Measurements from ENCODE around the gene NUDT4. TPM values are rescaled to one million over a fixed set of nuclear protein-coding genes. Genes with fewer than 3 reads are reported as not detected.

Gene NUDT4
- total RNA-seq, 2 experiments from 2014 or later = 26.4 to 32.4 TPM

DNA sequence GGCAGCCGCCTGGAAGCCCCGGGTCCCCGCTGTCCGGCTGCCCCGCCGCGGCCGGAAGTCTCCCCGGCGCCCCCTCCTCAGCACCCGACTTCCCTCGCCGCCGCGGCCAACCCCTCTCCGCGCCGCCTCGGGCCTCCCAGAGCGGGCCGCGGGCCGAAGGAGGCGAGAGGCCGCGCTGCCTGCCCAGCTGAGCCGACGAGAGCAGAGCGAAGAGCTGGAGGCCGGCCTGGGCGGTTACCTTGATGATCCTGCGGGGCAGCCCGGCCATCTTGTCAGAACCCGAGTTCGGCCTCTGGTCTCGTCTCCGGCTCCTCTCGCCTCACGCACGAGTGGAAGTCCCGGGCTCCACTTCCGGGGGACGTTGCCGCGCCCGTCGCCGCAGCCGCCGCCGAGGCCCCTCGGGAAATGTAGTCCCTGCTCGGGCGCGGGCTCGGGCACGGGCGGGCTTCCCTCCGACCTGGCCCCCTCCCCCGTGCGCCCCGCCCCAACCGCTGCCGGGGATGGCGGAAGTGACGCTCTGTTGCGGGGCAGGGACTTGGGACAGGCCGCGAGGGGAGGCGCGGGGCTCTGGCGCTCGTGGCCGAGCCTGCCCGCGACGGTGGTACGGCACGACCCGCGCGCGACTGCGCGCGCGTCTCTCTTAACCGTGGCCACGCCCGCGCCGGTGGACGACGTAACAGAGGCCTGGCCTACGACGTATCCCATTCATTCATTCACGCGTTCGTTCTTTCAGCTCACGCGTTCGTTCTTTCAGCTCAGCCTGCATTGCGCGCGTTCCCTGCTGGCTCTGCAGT, 64.1 kb downstream of the NUDT4 start, which contains the start of gene UBE2N:
Gene UBE2N, minus strand, starts transcription at position 331 of the 794 bp plus-strand sequence. Its CDS starts 63 bp downstream, at position 268.
- Histone ChIP-seq H4K20me1 (ENCODE audit: insufficient read depth, low read length) (peaks cover 41% of the 10 kb centered on the region), H3K36me3 (ENCODE audit: insufficient read depth, low read length) (peaks cover 3% of the 10 kb centered on the region; the same call in 1 of the 2 replicates), H3K4me1 (ENCODE audit: insufficient read depth, low read length, poor library complexity, severe bottlenecking) (peaks cover 46% of the 10 kb centered on the region), H3K9me2 (ENCODE audit: insufficient read depth, low read length) (no peaks in the 10 kb centered on the region), H3K4me3 (ENCODE audit: low read depth, low read length, poor library complexity, severe bottlenecking) (peak within 1 kb of the TSS; percentile 98), H3K9me3 (ENCODE audit: low read length) (no peaks in the 10 kb centered on the region), H3K4me2 (ENCODE audit: low read length) (peak within 1 kb of the TSS; percentile 97), H2AFZ (ENCODE audit: low read length) (peak within 1 kb of the TSS; percentile 73; the same call in 1 of the 2 replicates), H3K27ac (ENCODE audit: low read depth, low read length, poor library complexity, severe bottlenecking) (peak within 1 kb of the TSS; percentile 77), H3K79me2 (ENCODE audit: insufficient read depth, low read depth, low read length) (peaks cover 63% of the 10 kb centered on the region)
- intact Hi-C loops (cut with micrococcal nuclease; ENCODE audit: unreplicated experiment) = loop anchor here (1.0 to 10.0 kb wide), 4 partner anchors 25 to 975 kb away; partner anchors contain the start of genes CRADD, EEA1 and MRPL42
- TF ChIP-seq, protein P1, sequence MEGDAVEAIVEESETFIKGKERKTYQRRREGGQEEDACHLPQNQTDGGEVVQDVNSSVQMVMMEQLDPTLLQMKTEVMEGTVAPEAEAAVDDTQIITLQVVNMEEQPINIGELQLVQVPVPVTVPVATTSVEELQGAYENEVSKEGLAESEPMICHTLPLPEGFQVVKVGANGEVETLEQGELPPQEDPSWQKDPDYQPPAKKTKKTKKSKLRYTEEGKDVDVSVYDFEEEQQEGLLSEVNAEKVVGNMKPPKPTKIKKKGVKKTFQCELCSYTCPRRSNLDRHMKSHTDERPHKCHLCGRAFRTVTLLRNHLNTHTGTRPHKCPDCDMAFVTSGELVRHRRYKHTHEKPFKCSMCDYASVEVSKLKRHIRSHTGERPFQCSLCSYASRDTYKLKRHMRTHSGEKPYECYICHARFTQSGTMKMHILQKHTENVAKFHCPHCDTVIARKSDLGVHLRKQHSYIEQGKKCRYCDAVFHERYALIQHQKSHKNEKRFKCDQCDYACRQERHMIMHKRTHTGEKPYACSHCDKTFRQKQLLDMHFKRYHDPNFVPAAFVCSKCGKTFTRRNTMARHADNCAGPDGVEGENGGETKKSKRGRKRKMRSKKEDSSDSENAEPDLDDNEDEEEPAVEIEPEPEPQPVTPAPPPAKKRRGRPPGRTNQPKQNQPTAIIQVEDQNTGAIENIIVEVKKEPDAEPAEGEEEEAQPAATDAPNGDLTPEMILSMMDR (conservative IDR thresholded peaks at IDR 0.05; ENCODE audit: low read length) = no peak
- TF ChIP-seq EZH2phosphoT487 (IDR thresholded peaks at IDR 0.05; ENCODE audit: borderline replicate concordance, low read depth, low read length) = no peak
- POLR2A ChIA-PET = interaction anchor here (0.5 to 1.6 kb wide), 11 partner anchors 14 to 941 kb away, joined by 3 to 7 read pairs (median 4); partner anchors contain the start of gene MRPL42
- BruUV-seq (replicated peaks) = no TSS peak
- CTCF ChIA-PET (ENCODE audit: unreplicated experiment) = no interaction called here
- DNase-seq (ENCODE audit: low spot score) = peak; percentile 95

DNA sequence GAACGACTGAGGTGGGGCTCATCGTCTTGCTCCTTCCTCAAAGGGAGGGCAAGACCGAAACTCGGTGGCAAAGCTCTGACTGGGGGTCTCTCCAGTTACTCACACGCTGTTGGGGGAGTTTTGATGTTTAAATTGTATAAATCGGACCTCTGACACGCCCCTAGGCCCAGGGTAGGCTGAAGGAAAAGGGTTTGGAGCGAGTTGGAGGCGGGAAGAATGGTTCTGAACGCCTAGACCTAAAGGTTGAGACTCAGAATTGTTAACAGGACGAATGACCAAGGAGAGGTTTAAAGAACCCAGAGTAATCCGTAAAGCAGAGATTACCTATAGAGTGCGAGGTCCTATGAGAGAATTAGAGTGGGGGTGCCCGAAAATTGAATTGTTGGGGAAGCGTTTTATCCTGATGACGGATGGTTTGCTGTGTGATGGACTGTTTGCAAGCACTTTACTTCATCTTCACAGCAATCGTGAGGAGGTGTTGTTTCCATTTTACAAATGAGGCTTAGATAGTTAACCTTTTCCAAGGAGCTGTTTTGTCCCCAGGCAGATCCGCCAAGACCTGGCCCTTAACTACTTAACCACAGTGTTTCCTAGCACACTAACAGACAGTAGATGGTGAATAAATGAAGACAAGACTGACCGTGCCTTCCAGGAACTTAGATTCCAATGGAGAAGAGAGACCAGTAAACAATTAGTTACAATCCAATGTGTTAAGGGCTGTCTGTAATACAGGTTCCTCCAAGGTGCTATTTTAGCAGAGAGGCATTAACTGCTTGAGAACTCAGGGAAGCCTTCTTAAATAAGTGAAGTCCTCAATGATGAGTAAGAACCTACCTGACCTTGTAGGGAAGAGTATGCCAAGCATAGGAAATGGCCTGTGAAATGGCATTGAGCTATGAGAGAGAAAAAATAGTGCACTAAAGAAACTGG, 65.0 kb downstream of the NUDT4 start:
- POLR2A ChIA-PET = interaction anchor here (0.5 to 1.6 kb wide), 10 partner anchors 15 to 942 kb away, joined by 3 to 7 read pairs (median 4); partner anchors contain the start of gene MRPL42
- TSS peak; percentile 92 for BruUV-seq (replicated peaks)

More for the DNA sequence above, 65.0 kb downstream of the NUDT4 start:
- H3K9me2 ChIP-seq (ENCODE audit: insufficient read depth, low read length) = no peaks in the 10 kb centered on the region
- peaks cover 37% of the 10 kb centered on the region for H3K4me1 ChIP-seq (ENCODE audit: insufficient read depth, low read length, poor library complexity, severe bottlenecking)
- CTCF ChIA-PET (ENCODE audit: unreplicated experiment) = no interaction called here
- intact Hi-C loops (cut with micrococcal nuclease; ENCODE audit: unreplicated experiment) = loop anchor here (1.0 to 10.0 kb wide), 4 partner anchors 25 to 975 kb away; partner anchors contain the start of genes CRADD, EEA1 and MRPL42
- peaks cover 34% of the 10 kb centered on the region for H4K20me1 ChIP-seq (ENCODE audit: insufficient read depth, low read length)
- no peak for DNase-seq (ENCODE audit: low spot score)
- peak overlapping the region; percentile 79 for H3K4me2 ChIP-seq (ENCODE audit: low read length)
- H3K36me3 ChIP-seq (ENCODE audit: insufficient read depth, low read length) = peaks cover 3% of the 10 kb centered on the region; the same call in 1 of the 2 replicates
- TF ChIP-seq, protein P1 (conservative IDR thresholded peaks at IDR 0.05; ENCODE audit: low read length) = no peak
- no peak for TF ChIP-seq EZH2phosphoT487 (IDR thresholded peaks at IDR 0.05; ENCODE audit: borderline replicate concordance, low read depth, low read length)
- peak overlapping the region; percentile 77 for H3K27ac ChIP-seq (ENCODE audit: low read depth, low read length, poor library complexity, severe bottlenecking)
- peaks cover 54% of the 10 kb centered on the region for H3K79me2 ChIP-seq (ENCODE audit: insufficient read depth, low read depth, low read length)
- H3K9me3 ChIP-seq (ENCODE audit: low read length) = no peaks in the 10 kb centered on the region
- H3K4me3 ChIP-seq (ENCODE audit: low read depth, low read length, poor library complexity, severe bottlenecking) = peak overlapping the region; percentile 98
- peak overlapping the region; percentile 73; the same call in 1 of the 2 replicates for H2AFZ ChIP-seq (ENCODE audit: low read length)
